ENCODE results near the gene IQCE.
"Not testable (repeated sequence)": the region's sequence is repeated elsewhere in the genome, so short reads cannot be mapped to it uniquely, and the experiment has no call there.

Gene IQCE

GRCh38 chr7:2555121-2556052 is 3.4 kb upstream of the IQCE start, which contains the start of gene BRAT1:
TSS of gene BRAT1 (minus strand) at chr7:2555524. CDS start at chr7:2554431, 1,093 bp downstream.
- peak; percentile 85 for DNase-seq

- peak; percentile 7 for DNase-seq
Observed at GRCh38 chr7:2559283-2559950, 638 bp downstream of the IQCE start.

- not testable (repeated sequence) for DNase-seq
Observed at GRCh38 chr7:2563955-2564354, 5.2 kb downstream of the IQCE start.

- DNase-seq, result no peak
Observed at GRCh38 chr7:2564970-2565540, 6.3 kb downstream of the IQCE start.

GRCh38 chr7:2566348-2566889 is 7.6 kb downstream of the IQCE start:
- DNase-seq, result no peak

- DNase-seq, result no peak
Observed at GRCh38 chr7:2566890-2567678, 8.3 kb downstream of the IQCE start.

- DNase-seq, result no peak
Observed at GRCh38 chr7:2567679-2568278, 9.0 kb downstream of the IQCE start.

GRCh38 chr7:2568521-2569223 is 9.9 kb downstream of the IQCE start:
- no peak for DNase-seq

GRCh38 chr7:2569421-2569820 is 10.6 kb downstream of the IQCE start:
- DNase-seq, result no peak

GRCh38 chr7:2570021-2570420 is 11.2 kb downstream of the IQCE start:
- DNase-seq, result no peak

GRCh38 chr7:2571409-2571808 is 12.6 kb downstream of the IQCE start:
- DNase-seq, result no peak

- DNase-seq, result no peak
Observed at GRCh38 chr7:2572101-2572842, 13.5 kb downstream of the IQCE start.

- DNase-seq, result no peak
Observed at GRCh38 chr7:2573761-2574160, 15.0 kb downstream of the IQCE start.

GRCh38 chr7:2575046-2575732 is 16.4 kb downstream of the IQCE start:
- no peak for DNase-seq

GRCh38 chr7:2575733-2576340 is 17.1 kb downstream of the IQCE start:
- no peak for DNase-seq

- no peak for DNase-seq
Observed at GRCh38 chr7:2576742-2577491, 18.1 kb downstream of the IQCE start.

GRCh38 chr7:2577914-2578680 is 19.3 kb downstream of the IQCE start:
- DNase-seq, result no peak

GRCh38 chr7:2580636-2581035 is 21.9 kb downstream of the IQCE start:
- no peak for DNase-seq
